MM.1S (cell line): ENCODE measurements around the gene FBXL7.

Experiments
- DNase-seq: peaks from one replicate; pipeline ENCODE4 v3.0.0-alpha.2; 2015
- H2AFZ ChIP-seq: fragments of 300-600 bp; sonication (generic); 2 replicates; pipeline ENCODE4 v1.6.0; 2016; ENCODE audit warnings: antibody characterized with exemption, low read length
- H3F3A ChIP-seq: fragments of 300-600 bp; sonication (generic); 2 replicates; pipeline ENCODE4 v1.6.1; 2016; ENCODE audit warnings: mild to moderate bottlenecking, antibody characterized with exemption, low read length, moderate library complexity, mixed read lengths; ENCODE audit not compliant: insufficient read depth
- H3K27ac ChIP-seq: fragments of 300-600 bp; sonication (generic); 2 replicates; pipeline ENCODE4 v1.5.1; 2016; ENCODE audit warnings: mild to moderate bottlenecking, low read length
- H3K27me3 ChIP-seq: fragments of 300-600 bp; sonication (generic); replicated peaks from 2 replicates; pipeline ENCODE4 v1.6.0; 2016; ENCODE audit warnings: low read length; ENCODE audit not compliant: insufficient read depth
- H3K36me3 ChIP-seq: fragments of 300-600 bp; sonication (generic); replicated peaks from 2 replicates; pipeline ENCODE4 v1.6.1; 2016; ENCODE audit warnings: mild to moderate bottlenecking, low read length, mixed read lengths; ENCODE audit not compliant: insufficient read depth
- H3K4me1 ChIP-seq: fragments of 300-600 bp; sonication (generic); 2 replicates; pipeline ENCODE4 v1.6.1; 2016; ENCODE audit warnings: low read length, mixed read lengths
- H3K4me2 ChIP-seq: fragments of 300-600 bp; sonication (generic); 2 replicates; pipeline ENCODE4 v1.6.0; 2016; ENCODE audit warnings: low read depth, low read length
- H3K4me3 ChIP-seq: fragments of 300-600 bp; sonication (generic); 2 replicates; pipeline ENCODE4 v1.5.1; 2016; ENCODE audit warnings: low read length, mixed read lengths
- H3K79me2 ChIP-seq: fragments of 300-600 bp; sonication (generic); 2 replicates; pipeline ENCODE4 v1.6.1; 2016; ENCODE audit warnings: mixed run types, low read length, mixed read lengths
- H3K9ac ChIP-seq: fragments of 300-600 bp; sonication (generic); 2 replicates; pipeline ENCODE4 v1.6.1; 2016; ENCODE audit warnings: low read length, mixed read lengths
- H3K9me2 ChIP-seq: fragments of 300-600 bp; sonication (generic); replicated peaks from 2 replicates; pipeline ENCODE4 v1.6.1; 2016; ENCODE audit warnings: mild to moderate bottlenecking, low read length, mixed read lengths; ENCODE audit not compliant: insufficient read depth
- H3K9me3 ChIP-seq: fragments of 300-600 bp; sonication (generic); replicated peaks from 2 replicates; pipeline ENCODE4 v1.6.1; 2016; ENCODE audit warnings: mild to moderate bottlenecking, low read length, mixed read lengths; ENCODE audit not compliant: insufficient read depth
- H4K20me1 ChIP-seq: fragments of 300-600 bp; sonication (generic); 2 replicates; pipeline ENCODE4 v1.6.1; 2016; ENCODE audit warnings: mild to moderate bottlenecking, low read length, moderate library complexity, mixed read lengths; ENCODE audit not compliant: insufficient read depth
- CTCF ChIP-seq: fragments of 300-600 bp; sonication (generic); IDR thresholded peaks from 2 replicates; pipeline ENCODE4 v1.5.1; 2016; ENCODE audit warnings: antibody characterized with exemption, low read length, mixed read lengths
- EZH2 ChIP-seq: fragments of 300-600 bp; sonication (generic); optimal IDR thresholded peaks from 2 replicates; pipeline ENCODE3; 2017; ENCODE audit warnings: low read depth, mild to moderate bottlenecking, antibody characterized with exemption, low read length, mixed read lengths
- EZH2phosphoT487 ChIP-seq: fragments of 300-600 bp; sonication (generic); IDR thresholded peaks from 2 replicates; pipeline ENCODE4 v1.6.1; 2018; ENCODE audit warnings: antibody characterized with exemption, low read length

The FBXL7 gene

DNA sequence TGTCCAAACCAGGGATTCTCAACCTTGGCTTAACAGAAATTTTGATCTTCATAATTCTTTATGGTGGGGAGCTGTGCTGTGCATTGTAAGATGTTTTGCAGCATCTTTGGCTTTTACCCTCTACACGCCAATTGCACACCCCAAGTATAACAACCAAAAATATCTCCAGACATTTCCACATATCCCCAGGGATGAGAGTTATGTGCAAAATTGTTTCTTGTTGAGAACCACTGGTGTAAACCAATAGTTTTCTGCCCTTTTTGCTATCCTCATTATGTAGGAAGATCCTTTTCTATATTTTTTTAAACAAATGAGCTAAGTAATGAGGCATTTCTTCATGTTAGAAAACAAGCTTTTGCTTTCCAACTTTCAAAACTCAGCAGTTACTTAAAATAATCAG is 189.9 kb downstream of the FBXL7 start:
- no peak overlapping the region for H3K27ac ChIP-seq
- no peak overlapping the region for H3K4me3 ChIP-seq
- no peak overlapping the region for H3K9ac ChIP-seq
- no peak overlapping the region for H3K4me2 ChIP-seq
- TF ChIP-seq EZH2, result no peak
- no peaks in the 10 kb centered on the region for H3K9me2 ChIP-seq
- no peaks in the 10 kb centered on the region for H3K27me3 ChIP-seq
- H3K79me2 ChIP-seq, result peaks cover 38% of the 10 kb centered on the region
- no peaks in the 10 kb centered on the region for H3K4me1 ChIP-seq
- no peaks in the 10 kb centered on the region for H4K20me1 ChIP-seq
- no peaks in the 10 kb centered on the region for H3K36me3 ChIP-seq
- no peaks in the 10 kb centered on the region for H3F3A ChIP-seq
- DNase-seq, result no peak
- H2AFZ ChIP-seq, result no peak overlapping the region
- H3K9me3 ChIP-seq, result no peaks in the 10 kb centered on the region

- TF ChIP-seq CTCF (no peak), EZH2 (no peak), EZH2phosphoT487 (no peak)
- Histone ChIP-seq H3K4me1 (no peaks in the 10 kb centered on the region), H4K20me1 (no peaks in the 10 kb centered on the region), H3K27me3 (no peaks in the 10 kb centered on the region), H3K9me2 (no peaks in the 10 kb centered on the region), H3K4me2 (no peak overlapping the region), H3K79me2 (peaks cover 38% of the 10 kb centered on the region), H3K27ac (no peak overlapping the region), H3K36me3 (no peaks in the 10 kb centered on the region), H2AFZ (no peak overlapping the region), H3K4me3 (no peak overlapping the region), H3K9me3 (no peaks in the 10 kb centered on the region), H3F3A (no peaks in the 10 kb centered on the region), H3K9ac (no peak overlapping the region)
- no peak for DNase-seq
Observed at GRCh38 chr5:15690611-15691010, 190.6 kb downstream of the FBXL7 start.

GRCh38 chr5:15691521-15691920 is 191.5 kb downstream of the FBXL7 start:
- no peak overlapping the region for H3K27ac ChIP-seq
- no peak for TF ChIP-seq CTCF
- TF ChIP-seq EZH2phosphoT487, result no peak
- TF ChIP-seq EZH2, result no peak

GRCh38 chr5:15692706-15693381 is 192.9 kb downstream of the FBXL7 start:
- Histone ChIP-seq H3K9me3 (no peaks in the 10 kb centered on the region), H3K4me3 (no peak overlapping the region), H3F3A (no peaks in the 10 kb centered on the region), H3K27me3 (no peaks in the 10 kb centered on the region), H3K36me3 (no peaks in the 10 kb centered on the region), H3K9ac (no peak overlapping the region), H3K27ac (no peak overlapping the region), H3K9me2 (no peaks in the 10 kb centered on the region), H4K20me1 (no peaks in the 10 kb centered on the region), H3K79me2 (peaks cover 35% of the 10 kb centered on the region), H3K4me2 (no peak overlapping the region), H3K4me1 (no peaks in the 10 kb centered on the region), H2AFZ (no peak overlapping the region)
- no peak for TF ChIP-seq EZH2phosphoT487
- no peak for TF ChIP-seq CTCF
- TF ChIP-seq EZH2, result no peak
- DNase-seq, result no peak

More at GRCh38 chr5:15691521-15691920, 191.5 kb downstream of the FBXL7 start:
- no peaks in the 10 kb centered on the region for H3K4me1 ChIP-seq
- H3K9ac ChIP-seq, result no peak overlapping the region
- no peak for DNase-seq
- H3K4me3 ChIP-seq, result no peak overlapping the region
- no peaks in the 10 kb centered on the region for H4K20me1 ChIP-seq
- no peaks in the 10 kb centered on the region for H3F3A ChIP-seq
- H3K79me2 ChIP-seq, result peaks cover 38% of the 10 kb centered on the region
- no peaks in the 10 kb centered on the region for H3K9me3 ChIP-seq
- H3K27me3 ChIP-seq, result no peaks in the 10 kb centered on the region
- H3K4me2 ChIP-seq, result no peak overlapping the region
- no peaks in the 10 kb centered on the region for H3K9me2 ChIP-seq
- no peaks in the 10 kb centered on the region for H3K36me3 ChIP-seq
- H2AFZ ChIP-seq, result no peak overlapping the region
